PC-3 (cell line): ENCODE data around the gene ZIC2. TPM values are rescaled to one million over a fixed set of nuclear protein-coding genes. Genes with fewer than 3 reads are reported as not detected.

Source experiments
- ATAC-seq: fragments of 200-7000 bp; cut with Tn5 transposase; 2 replicates; pipeline ENCODE4 v1.9.1; 2020; ENCODE audit warnings: mild to moderate bottlenecking, moderate library complexity
- BruUV-seq: library from RNA; stranded (reverse); fragments of 400-500 nt; replicated peaks from 2 replicates; lab custom pipeline; 2021; lab: Mats Ljungman, UMichigan
- CTCF ChIA-PET: fragments of 300-600 bp; sonication (Branson Sonifier 250); formaldehyde crosslinking; loops from one replicate; lab custom pipeline; 2022; ENCODE audit warnings: antibody characterized with exemption; lab: Charles Lee
- POLR2A ChIA-PET: fragments of 300-600 bp; sonication (Branson Sonifier 250); formaldehyde crosslinking; loops from one replicate; lab custom pipeline; 2022; ENCODE audit warnings: antibody characterized with exemption; ENCODE audit not compliant: unreplicated experiment; lab: Charles Lee
- DNase-seq: peaks from one replicate; pipeline ENCODE4 v3.0.0-alpha.2; 2015
- H2AFZ ChIP-seq: fragments of 300-600 bp; sonication (generic); 2 replicates; pipeline ENCODE4 v1.6.0; 2016; ENCODE audit warnings: antibody characterized with exemption, low read length
- H3F3A ChIP-seq: fragments of 300-600 bp; sonication (generic); one replicate; pipeline ENCODE4 v1.6.0; 2017; ENCODE audit warnings: antibody characterized with exemption, low read length, control low read depth, mild to moderate bottlenecking; ENCODE audit not compliant: unreplicated experiment
- H3K27ac ChIP-seq: fragments of 300-600 bp; sonication (generic); 2 replicates; pipeline ENCODE4 v1.5.1; 2016; ENCODE audit warnings: mild to moderate bottlenecking, low read length
- H3K27me3 ChIP-seq: fragments of 300-600 bp; sonication (generic); 2 replicates; pipeline ENCODE4 v1.6.1; 2016; ENCODE audit warnings: low read length, mixed read lengths
- H3K36me3 ChIP-seq: fragments of 300-600 bp; sonication (generic); 2 replicates; pipeline ENCODE4 v1.6.1; 2016; ENCODE audit warnings: low read depth, mixed run types, low read length, mixed read lengths
- H3K4me1 ChIP-seq: fragments of 300-600 bp; sonication (generic); 2 replicates; pipeline ENCODE4 v1.5.1; 2016; ENCODE audit warnings: low read length; ENCODE audit not compliant: insufficient read depth
- H3K4me2 ChIP-seq: fragments of 300-600 bp; sonication (generic); 2 replicates; pipeline ENCODE4 v1.6.0; 2016; ENCODE audit warnings: low read length
- H3K4me3 ChIP-seq: fragments of 300-600 bp; sonication (generic); 2 replicates; pipeline ENCODE4 v1.5.1; 2016; ENCODE audit warnings: mild to moderate bottlenecking, low read length, mixed read lengths
- H3K79me2 ChIP-seq: fragments of 300-600 bp; sonication (generic); 2 replicates; pipeline ENCODE4 v1.6.1; 2017; ENCODE audit warnings: low read length, mixed read lengths
- H3K9ac ChIP-seq: fragments of 300-600 bp; sonication (generic); 2 replicates; pipeline ENCODE4 v1.6.0; 2016; ENCODE audit warnings: mild to moderate bottlenecking, low read length
- H3K9me2 ChIP-seq: fragments of 300-600 bp; sonication (generic); replicated peaks from 2 replicates; pipeline ENCODE4 v1.6.1; 2016; ENCODE audit warnings: mixed run types, low read length, mixed read lengths
- H3K9me3 ChIP-seq: fragments of 300-600 bp; sonication (generic); 2 replicates; pipeline ENCODE4 v1.6.1; 2016; ENCODE audit warnings: low read length, mixed read lengths
- H4K20me1 ChIP-seq: fragments of 300-600 bp; sonication (generic); 2 replicates; pipeline ENCODE4 v1.6.1; 2016; ENCODE audit warnings: low read length, mixed read lengths
- CTCF ChIP-seq: fragments of 300-600 bp; sonication (generic); conservative IDR thresholded peaks from 2 replicates; pipeline ENCODE4 v1.5.1; 2017; ENCODE audit warnings: antibody characterized with exemption, low read depth, mild to moderate bottlenecking, low read length
- EZH2 ChIP-seq: fragments of 300-600 bp; sonication (generic); IDR thresholded peaks from one replicate; pipeline ENCODE4 v1.6.1; 2017; ENCODE audit warnings: antibody characterized with exemption, mild to moderate bottlenecking, low read length; ENCODE audit not compliant: unreplicated experiment
- EZH2phosphoT487 ChIP-seq: fragments of 300-600 bp; sonication (generic); IDR thresholded peaks from 2 replicates; pipeline ENCODE4 v1.6.1; 2018; ENCODE audit warnings: mild to moderate bottlenecking, antibody characterized with exemption, low read length, borderline replicate concordance
- intact Hi-C: fragments of 100-400 bp; cut with micrococcal nuclease; formaldehyde crosslinking; loops from 2 replicates; pipeline ENCODE4 v1.9.0; 2023
- total RNA-seq: library from RNA; depleted of rRNA; stranded (reverse); fragments of >200 nt; gene quantifications from 2 replicates; pipeline ENCODE4 v1.2.3, GENCODE V29; 2014

ZIC2 gene
- total RNA-seq, 1 experiment from 2014 or later = not detected

DNA sequence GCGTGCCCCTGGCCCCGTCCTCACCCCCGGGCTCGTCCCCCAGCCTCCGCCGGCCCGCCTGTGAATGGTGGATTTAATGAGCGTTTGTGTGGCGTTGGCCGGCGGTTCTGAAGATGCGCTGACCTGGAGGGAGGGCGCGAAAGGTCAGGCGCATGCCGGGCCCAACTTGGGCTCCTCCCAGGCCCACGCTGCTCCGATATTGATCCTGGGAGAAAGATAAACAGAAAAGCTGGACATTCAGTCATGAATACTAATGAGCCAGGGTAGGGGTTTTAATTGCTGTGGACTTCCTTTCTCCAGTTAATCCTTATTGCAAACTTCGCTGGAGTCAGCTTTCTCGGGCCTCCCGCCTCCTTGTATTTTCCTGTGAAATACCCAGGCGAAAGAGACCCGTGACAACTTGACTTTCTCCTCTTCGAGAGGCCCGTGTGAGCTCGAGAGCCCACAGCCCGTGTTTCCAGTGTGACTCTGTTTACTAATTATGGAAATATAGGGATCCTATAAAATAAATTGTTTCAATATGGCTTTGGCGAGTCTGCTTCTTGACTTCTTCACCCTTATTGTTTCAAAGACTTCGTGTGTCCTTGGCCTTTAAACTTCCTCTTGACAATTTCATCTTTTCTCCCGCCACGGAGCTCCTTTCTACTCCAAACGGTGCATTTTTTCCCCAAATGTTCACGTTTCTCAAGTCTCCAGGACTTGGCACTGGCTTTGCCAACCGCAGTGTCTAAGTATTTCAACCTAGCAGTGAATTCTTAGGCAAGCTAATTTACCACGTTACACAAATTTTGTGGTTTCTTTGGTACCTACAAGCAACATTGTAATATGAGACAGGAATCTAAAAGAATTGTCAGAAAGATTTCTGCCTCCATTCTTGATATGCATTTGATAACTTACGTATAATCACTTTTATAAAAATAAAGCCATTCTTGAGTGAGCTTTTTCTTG is 10.5 kb downstream of the ZIC2 start:
- Histone ChIP-seq H3F3A (no peaks in the 10 kb centered on the region), H4K20me1 (0 out of 2 replicates have a peak, but pooled peaks cover 8% of the 10 kb centered on the region), H3K79me2 (no peaks in the 10 kb centered on the region), H3K9ac (no peak overlapping the region), H3K27me3 (peaks cover 67% of the 10 kb centered on the region), H3K9me3 (no peaks in the 10 kb centered on the region), H3K4me1 (no peaks in the 10 kb centered on the region), H3K4me2 (no peak overlapping the region), H2AFZ (no peak overlapping the region), H3K4me3 (no peak overlapping the region), H3K27ac (no peak overlapping the region), H3K36me3 (no peaks in the 10 kb centered on the region), H3K9me2 (no peaks in the 10 kb centered on the region)
- ATAC-seq = no peak
- no peak for DNase-seq
- intact Hi-C loops = no loop called here
- CTCF ChIA-PET = no interaction called here
- POLR2A ChIA-PET = no interaction called here
- BruUV-seq = no TSS peak
- no peak for TF ChIP-seq EZH2phosphoT487
- TF ChIP-seq CTCF = no peak
- TF ChIP-seq EZH2 = no peak

- ChIA-PET POLR2A (no interaction called here), CTCF (no interaction called here)
- DNase-seq (no peak), ATAC-seq (no peak)
- intact Hi-C loops = no loop called here
- H2AFZ ChIP-seq = no peak overlapping the region
- H3F3A ChIP-seq = no peaks in the 10 kb centered on the region
- no peak overlapping the region for H3K4me2 ChIP-seq
- no peaks in the 10 kb centered on the region for H3K9me2 ChIP-seq
- no peak overlapping the region for H3K9ac ChIP-seq
- no peak for TF ChIP-seq EZH2
- TF ChIP-seq CTCF = no peak
- no peak for TF ChIP-seq EZH2phosphoT487
- no peaks in the 10 kb centered on the region for H3K9me3 ChIP-seq
- H3K27ac ChIP-seq = no peak overlapping the region
- H3K36me3 ChIP-seq = no peaks in the 10 kb centered on the region
- no peaks in the 10 kb centered on the region for H3K79me2 ChIP-seq
- no peaks in the 10 kb centered on the region for H3K4me1 ChIP-seq
- 0 out of 2 replicates have a peak, but pooled peaks cover 8% of the 10 kb centered on the region for H4K20me1 ChIP-seq
- BruUV-seq = no TSS peak
- peaks cover 60% of the 10 kb centered on the region for H3K27me3 ChIP-seq
- no peak overlapping the region for H3K4me3 ChIP-seq
Observed at GRCh38 chr13:99992949-99993351, 11.4 kb downstream of the ZIC2 start.
